GM12878 (cell line): ENCODE data around the gene SEMA6C. TPM values are rescaled to one million over a fixed set of nuclear protein-coding genes. Genes with fewer than 3 reads are reported as not detected.

Experiments
- CBX3 ChIP-seq: fragments of 200-600 bp; sonication (generic); IDR thresholded peaks from 2 replicates; pipeline ENCODE4 v1.6.1; 2016; ENCODE audit warnings: low read depth, borderline replicate concordance
- EED ChIP-seq: sonication (generic); IDR thresholded peaks from 2 replicates; pipeline ENCODE4 v1.6.1; 2016; ENCODE audit warnings: antibody characterized with exemption, low read depth
- EGR1 ChIP-seq, 2 experiments: IDR thresholded peaks; 1 replicate in 1 of 2; 2 replicates in 1 of 2; pipeline ENCODE4 v1.6.1; 2011 to 2012; ENCODE audit warnings: low read depth in 2 of 2, low read length in 2 of 2, borderline replicate concordance in 1 of 2, mild to moderate bottlenecking in 1 of 2, moderate library complexity in 1 of 2
- ETV6 ChIP-seq, 2 experiments: fragments of 450-650 bp in 1 of 2; IDR thresholded peaks in 1 of 2; conservative IDR thresholded peaks in 1 of 2; 2 replicates each; pipeline ENCODE4 v1.6.1; 2014; ENCODE audit warnings: antibody characterized with exemption in 1 of 2, borderline replicate concordance in 1 of 2, low read depth in 1 of 2, mild to moderate bottlenecking in 1 of 2, moderate library complexity in 1 of 2
- GATAD2B ChIP-seq: fragments of 450-650 bp; conservative IDR thresholded peaks from 2 replicates; pipeline ENCODE4 v1.6.1; 2017; ENCODE audit warnings: low read depth, mild to moderate bottlenecking, moderate library complexity
- HDGF ChIP-seq: fragments of 450-650 bp; IDR thresholded peaks from 2 replicates; pipeline ENCODE4 v1.6.1; 2016; ENCODE audit warnings: antibody characterized with exemption
- IRF4 ChIP-seq: IDR thresholded peaks from 2 replicates; pipeline ENCODE4 v1.6.1; 2011; ENCODE audit warnings: low read depth, low read length
- JUNB ChIP-seq: IDR thresholded peaks from 2 replicates; pipeline ENCODE4 v1.6.1; 2016; ENCODE audit warnings: antibody characterized with exemption, mild to moderate bottlenecking
- MEF2B ChIP-seq: fragments of 450-650 bp; IDR thresholded peaks from 2 replicates; pipeline ENCODE4 v1.6.1; 2018; ENCODE audit warnings: mild to moderate bottlenecking, moderate library complexity; ENCODE audit not compliant: partially characterized antibody, poor library complexity, severe bottlenecking
- MTA3 ChIP-seq: IDR thresholded peaks from 2 replicates; pipeline ENCODE4 v1.6.1; 2012; ENCODE audit warnings: low read length, inconsistent platforms, borderline replicate concordance
- NFYB ChIP-seq: IDR thresholded peaks from 2 replicates; pipeline ENCODE4 v1.6.1; 2011; ENCODE audit warnings: low read depth, mild to moderate bottlenecking, low read length, improper control_type of control experiment, moderate library complexity; ENCODE audit not compliant: insufficient read depth
- TBL1XR1 ChIP-seq: IDR thresholded peaks from 2 replicates; pipeline ENCODE4 v1.6.1; 2012; ENCODE audit warnings: low read depth, low read length, improper control_type of control experiment
- polyA plus RNA-seq, 11 experiments: library from polyadenylated mRNA; depleted of rRNA in 4 of 11; unstranded in 6 of 11; stranded (reverse) in 5 of 11; fragments of >200 nt; fragmentation: Nextera tagmentation in 4 of 11; fragmentation: Illumina TruSeq in 1 of 11; extraction: Ambion mirVana in 4 of 11; extraction: Trizol in 1 of 11; gene quantifications; 1 replicate in 1 of 11; 2 replicates in 10 of 11; pipeline versions ENCODE4 v1.2.1 to v1.2.3, GENCODE V29; 2011 to 2016; ENCODE audit warnings: inconsistent platforms in 2 of 11, missing spikeins in 2 of 11, low read depth in 1 of 11
- total RNA-seq, 4 experiments: library from RNA; depleted of rRNA in 3 of 4; stranded (reverse); fragments of >200 nt in 3 of 4; fragmentation: Illumina TruSeq in 1 of 4; extraction: Trizol in 1 of 4; gene quantifications; 2 replicates each; pipeline versions ENCODE4 v1.2.1 to v1.2.3, GENCODE V29; 2013 to 2021
- TF ChIP-seq, protein P1 (sequence below): fragments of 450-650 bp; IDR thresholded peaks from 2 replicates; pipeline ENCODE4 v1.6.1; 2018; ENCODE audit warnings: mild to moderate bottlenecking, low read depth, moderate library complexity; ENCODE audit not compliant: partially characterized antibody
- TF ChIP-seq, protein P2 (sequence below): fragments of 450-650 bp; formaldehyde crosslinking; IDR thresholded peaks from 2 replicates; pipeline ENCODE4 v1.5.0; 2022; ENCODE audit warnings: mild to moderate bottlenecking, missing genetic modification characterization
- TF ChIP-seq, protein P3 (sequence below): fragments of 450-650 bp; IDR thresholded peaks from 2 replicates; pipeline ENCODE4 v1.6.1; 2016; ENCODE audit warnings: mild to moderate bottlenecking
- TF ChIP-seq, protein P4 (sequence below): fragments of 450-650 bp; IDR thresholded peaks from 2 replicates; pipeline ENCODE4 v1.6.1; 2018; ENCODE audit warnings: borderline replicate concordance, mild to moderate bottlenecking; ENCODE audit not compliant: partially characterized antibody

Gene SEMA6C
- total and polyA plus RNA-seq, 10 of the 15 experiments (the other 5 are each of a cell fraction or from before 2014, with no cell fraction given), result 0.13 to 2.2 (median 0.29) TPM; not detected in 1

DNA sequence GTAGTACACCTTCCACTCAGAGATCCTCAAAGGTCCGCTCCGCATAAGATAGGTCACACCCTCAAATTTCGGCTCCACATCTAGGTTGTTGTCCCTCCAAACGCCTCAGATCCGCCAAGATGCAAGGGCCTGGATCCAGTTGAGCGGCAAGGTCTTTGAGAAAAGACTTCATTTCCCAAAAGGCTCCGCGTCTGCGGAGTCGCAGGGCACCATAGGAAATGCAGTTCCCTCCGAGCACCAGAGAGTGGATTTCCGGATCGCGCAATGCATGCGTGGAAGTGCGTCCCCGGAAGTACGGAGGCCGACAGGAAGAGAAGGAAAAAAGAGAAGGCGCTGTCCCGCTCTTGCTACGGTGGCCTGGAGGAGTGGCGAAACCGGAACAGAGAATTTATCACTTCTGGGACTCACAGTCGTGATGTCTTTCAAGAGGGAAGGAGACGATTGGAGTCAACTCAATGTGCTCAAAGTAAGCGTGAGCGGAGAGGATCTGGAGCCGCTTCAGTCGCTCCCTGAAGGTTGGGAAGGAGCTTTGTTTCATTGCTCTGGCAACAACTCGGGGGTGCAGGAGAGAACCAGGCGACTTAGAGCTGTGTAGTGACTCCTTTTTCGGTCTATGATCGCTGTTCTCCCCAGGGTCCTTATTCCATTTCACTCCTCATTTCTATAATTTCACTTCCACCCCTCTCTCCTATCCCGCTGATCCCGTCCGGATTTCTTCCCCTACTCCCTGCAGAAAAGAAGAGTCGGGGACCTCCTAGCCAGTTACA, 19.5 kb upstream of the SEMA6C start, which contains the start of the genes LYSMD1 and SCNM1 (continued):
- TF ChIP-seq ETV6 (conservative IDR thresholded peaks at IDR 0.05 in 1 of 2, IDR thresholded peaks at IDR 0.05 in 1 of 2; ENCODE audit: borderline replicate concordance in 1 of 2, low read depth in 1 of 2) (peak; percentile 62 to 96; a peak in 2 of 4 replicates), TBL1XR1 (peak; percentile 77), JUNB (no peak), EGR1 (IDR thresholded peaks at IDR 0.05; ENCODE audit: borderline replicate concordance in 1 of 2, low read depth in 2 of 2, low read length in 2 of 2) (0 out of 3 replicates have a peak, but pooled peaks of 1 of the 2 experiments have one; percentile 25), CBX3 (no peak), GATAD2B (peak; percentile 85), HDGF (no peak), IRF4 (peak; percentile 82; the same call in 1 of the 2 replicates), EED (peak; percentile 55), MEF2B (peak; percentile 25), NFYB (no peak), MTA3 (no peak)
- TF ChIP-seq, protein P1, sequence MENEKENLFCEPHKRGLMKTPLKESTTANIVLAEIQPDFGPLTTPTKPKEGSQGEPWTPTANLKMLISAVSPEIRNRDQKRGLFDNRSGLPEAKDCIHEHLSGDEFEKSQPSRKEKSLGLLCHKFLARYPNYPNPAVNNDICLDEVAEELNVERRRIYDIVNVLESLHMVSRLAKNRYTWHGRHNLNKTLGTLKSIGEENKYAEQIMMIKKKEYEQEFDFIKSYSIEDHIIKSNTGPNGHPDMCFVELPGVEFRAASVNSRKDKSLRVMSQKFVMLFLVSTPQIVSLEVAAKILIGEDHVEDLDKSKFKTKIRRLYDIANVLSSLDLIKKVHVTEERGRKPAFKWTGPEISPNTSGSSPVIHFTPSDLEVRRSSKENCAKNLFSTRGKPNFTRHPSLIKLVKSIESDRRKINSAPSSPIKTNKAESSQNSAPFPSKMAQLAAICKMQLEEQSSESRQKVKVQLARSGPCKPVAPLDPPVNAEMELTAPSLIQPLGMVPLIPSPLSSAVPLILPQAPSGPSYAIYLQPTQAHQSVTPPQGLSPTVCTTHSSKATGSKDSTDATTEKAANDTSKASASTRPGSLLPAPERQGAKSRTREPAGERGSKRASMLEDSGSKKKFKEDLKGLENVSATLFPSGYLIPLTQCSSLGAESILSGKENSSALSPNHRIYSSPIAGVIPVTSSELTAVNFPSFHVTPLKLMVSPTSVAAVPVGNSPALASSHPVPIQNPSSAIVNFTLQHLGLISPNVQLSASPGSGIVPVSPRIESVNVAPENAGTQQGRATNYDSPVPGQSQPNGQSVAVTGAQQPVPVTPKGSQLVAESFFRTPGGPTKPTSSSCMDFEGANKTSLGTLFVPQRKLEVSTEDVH, result peak; percentile 91
- TF ChIP-seq, protein P2, sequence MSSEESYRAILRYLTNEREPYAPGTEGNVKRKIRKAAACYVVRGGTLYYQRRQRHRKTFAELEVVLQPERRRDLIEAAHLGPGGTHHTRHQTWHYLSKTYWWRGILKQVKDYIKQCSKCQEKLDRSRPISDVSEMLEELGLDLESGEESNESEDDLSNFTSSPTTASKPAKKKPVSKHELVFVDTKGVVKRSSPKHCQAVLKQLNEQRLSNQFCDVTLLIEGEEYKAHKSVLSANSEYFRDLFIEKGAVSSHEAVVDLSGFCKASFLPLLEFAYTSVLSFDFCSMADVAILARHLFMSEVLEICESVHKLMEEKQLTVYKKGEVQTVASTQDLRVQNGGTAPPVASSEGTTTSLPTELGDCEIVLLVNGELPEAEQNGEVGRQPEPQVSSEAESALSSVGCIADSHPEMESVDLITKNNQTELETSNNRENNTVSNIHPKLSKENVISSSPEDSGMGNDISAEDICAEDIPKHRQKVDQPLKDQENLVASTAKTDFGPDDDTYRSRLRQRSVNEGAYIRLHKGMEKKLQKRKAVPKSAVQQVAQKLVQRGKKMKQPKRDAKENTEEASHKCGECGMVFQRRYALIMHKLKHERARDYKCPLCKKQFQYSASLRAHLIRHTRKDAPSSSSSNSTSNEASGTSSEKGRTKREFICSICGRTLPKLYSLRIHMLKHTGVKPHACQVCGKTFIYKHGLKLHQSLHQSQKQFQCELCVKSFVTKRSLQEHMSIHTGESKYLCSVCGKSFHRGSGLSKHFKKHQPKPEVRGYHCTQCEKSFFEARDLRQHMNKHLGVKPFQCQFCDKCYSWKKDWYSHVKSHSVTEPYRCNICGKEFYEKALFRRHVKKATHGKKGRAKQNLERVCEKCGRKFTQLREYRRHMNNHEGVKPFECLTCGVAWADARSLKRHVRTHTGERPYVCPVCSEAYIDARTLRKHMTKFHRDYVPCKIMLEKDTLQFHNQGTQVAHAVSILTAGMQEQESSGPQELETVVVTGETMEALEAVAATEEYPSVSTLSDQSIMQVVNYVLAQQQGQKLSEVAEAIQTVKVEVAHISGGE, result no peak
- TF ChIP-seq, protein P3, sequence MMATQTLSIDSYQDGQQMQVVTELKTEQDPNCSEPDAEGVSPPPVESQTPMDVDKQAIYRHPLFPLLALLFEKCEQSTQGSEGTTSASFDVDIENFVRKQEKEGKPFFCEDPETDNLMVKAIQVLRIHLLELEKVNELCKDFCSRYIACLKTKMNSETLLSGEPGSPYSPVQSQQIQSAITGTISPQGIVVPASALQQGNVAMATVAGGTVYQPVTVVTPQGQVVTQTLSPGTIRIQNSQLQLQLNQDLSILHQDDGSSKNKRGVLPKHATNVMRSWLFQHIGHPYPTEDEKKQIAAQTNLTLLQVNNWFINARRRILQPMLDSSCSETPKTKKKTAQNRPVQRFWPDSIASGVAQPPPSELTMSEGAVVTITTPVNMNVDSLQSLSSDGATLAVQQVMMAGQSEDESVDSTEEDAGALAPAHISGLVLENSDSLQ, result peak; percentile 52; the same call in 1 of the 2 replicates
- TF ChIP-seq, protein P4, sequence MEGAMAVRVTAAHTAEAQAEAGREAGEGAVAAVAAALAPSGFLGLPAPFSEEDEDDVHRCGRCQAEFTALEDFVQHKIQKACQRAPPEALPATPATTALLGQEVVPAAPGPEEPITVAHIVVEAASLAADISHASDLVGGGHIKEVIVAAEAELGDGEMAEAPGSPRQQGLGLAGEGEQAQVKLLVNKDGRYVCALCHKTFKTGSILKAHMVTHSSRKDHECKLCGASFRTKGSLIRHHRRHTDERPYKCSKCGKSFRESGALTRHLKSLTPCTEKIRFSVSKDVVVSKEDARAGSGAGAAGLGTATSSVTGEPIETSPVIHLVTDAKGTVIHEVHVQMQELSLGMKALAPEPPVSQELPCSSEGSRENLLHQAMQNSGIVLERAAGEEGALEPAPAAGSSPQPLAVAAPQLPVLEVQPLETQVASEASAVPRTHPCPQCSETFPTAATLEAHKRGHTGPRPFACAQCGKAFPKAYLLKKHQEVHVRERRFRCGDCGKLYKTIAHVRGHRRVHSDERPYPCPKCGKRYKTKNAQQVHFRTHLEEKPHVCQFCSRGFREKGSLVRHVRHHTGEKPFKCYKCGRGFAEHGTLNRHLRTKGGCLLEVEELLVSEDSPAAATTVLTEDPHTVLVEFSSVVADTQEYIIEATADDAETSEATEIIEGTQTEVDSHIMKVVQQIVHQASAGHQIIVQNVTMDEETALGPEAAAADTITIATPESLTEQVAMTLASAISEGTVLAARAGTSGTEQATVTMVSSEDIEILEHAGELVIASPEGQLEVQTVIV, result peak; percentile 94
